HepG2 (cell line): ENCODE data around the gene REEP2. TPM values are rescaled to one million over a fixed set of nuclear protein-coding genes. Genes with fewer than 3 reads are reported as not detected.
A peak's percentile ranks its signal among the peaks of the same experiment; 100 is the strongest.

Source experiments
- ATAC-seq: fragments of 200-7000 bp; cut with Tn5 transposase; 3 replicates; pipeline ENCODE4 v1.9.1; 2020; ENCODE audit warnings: mild to moderate bottlenecking, moderate library complexity
- BruUV-seq: library from RNA; stranded (reverse); fragments of 400-500 nt; replicated peaks from 2 replicates; lab custom pipeline; 2021; lab: Mats Ljungman, UMichigan
- CTCF ChIA-PET: fragments of 300-600 bp; formaldehyde crosslinking; extraction: SDS; loops from one replicate; lab custom pipeline; 2021; ENCODE audit warnings: low total read pairs, inconsistent platforms, low intra/inter-chr PET ratio; lab: Yijun Ruan, JAX
- POLR2A ChIA-PET: fragments of 350-600 bp; sonication (Branson Sonifier 250); formaldehyde crosslinking; loops from one replicate; lab custom pipeline; 2020; ENCODE audit warnings: antibody characterized with exemption, inconsistent platforms; lab: Yijun Ruan, JAX
- DNase-seq: peaks from one replicate; pipeline ENCODE4 v3.0.0-alpha.2; 2015; ENCODE audit warnings: low spot score
- FAIRE-seq: peaks from 3 replicates; lab custom pipeline; 2011; peaks lifted over from hg19 to GRCh38; lab: Jason Lieb, UNC
- H2AFZ ChIP-seq: one replicate; pipeline ENCODE4 v1.6.1; 2011; ENCODE audit warnings: low read length, inconsistent platforms
- H3K27ac ChIP-seq: fragments of 300-600 bp; 3 replicates; pipeline ENCODE4 v1.8.0; 2011; ENCODE audit warnings: mixed run types, mild to moderate bottlenecking, mixed read lengths, low read length, inconsistent platforms; ENCODE audit not compliant: insufficient read depth; ENCODE audit errors: extremely low read length
- H3K27me3 ChIP-seq, 2 experiments: fragments of 200-600 bp in 1 of 2; 2 replicates in 1 of 2; 3 replicates in 1 of 2; pipeline versions ENCODE4 v1.6.0 to v1.8.0; 2011; ENCODE audit warnings: low read length in 2 of 2, mild to moderate bottlenecking in 2 of 2, moderate library complexity in 2 of 2, inconsistent platforms in 1 of 2; ENCODE audit not compliant: insufficient read depth in 2 of 2, control insufficient read depth in 1 of 2
- H3K36me3 ChIP-seq, 2 experiments: fragments of 200-600 bp in 1 of 2; replicated peaks in 1 of 2; 2 replicates in 1 of 2; 3 replicates in 1 of 2; pipeline versions ENCODE4 v1.5.1 to v1.8.0; 2011; ENCODE audit warnings: low read length in 2 of 2, inconsistent platforms in 1 of 2; ENCODE audit not compliant: insufficient read depth in 2 of 2, control insufficient read depth in 1 of 2
- H3K4me1 ChIP-seq: 2 replicates; pipeline ENCODE4 v1.5.1; 2012; ENCODE audit warnings: low read length, inconsistent platforms; ENCODE audit not compliant: insufficient read depth
- H3K4me2 ChIP-seq: 2 replicates; pipeline ENCODE4 v1.6.0; 2011; ENCODE audit warnings: low read depth, low read length, inconsistent platforms
- H3K4me3 ChIP-seq, 3 experiments: fragments of 200-600 bp in 1 of 3; sonication (generic), shearing (Covaris generic) in 1 of 3; replicated peaks in 1 of 3; 2 replicates each; pipeline ENCODE4 v1.5.1; 2011 to 2016; ENCODE audit warnings: low read length in 3 of 3, inconsistent platforms in 2 of 3, low read depth in 2 of 3, mild to moderate bottlenecking in 2 of 3, control low read depth in 1 of 3, mixed read lengths in 1 of 3; ENCODE audit not compliant: insufficient read depth in 1 of 3
- H3K79me2 ChIP-seq: one replicate; pipeline ENCODE4 v1.6.1; 2011; ENCODE audit warnings: low read length, inconsistent platforms; ENCODE audit not compliant: insufficient read depth
- H3K9ac ChIP-seq: 2 replicates; pipeline ENCODE4 v1.6.0; 2011; ENCODE audit warnings: mild to moderate bottlenecking, low read depth, low read length, inconsistent platforms; ENCODE audit not compliant: insufficient read depth
- H3K9me3 ChIP-seq: 2 replicates; pipeline ENCODE4 v1.5.1; 2012; ENCODE audit warnings: mild to moderate bottlenecking, low read length
- H4K20me1 ChIP-seq: 2 replicates; pipeline ENCODE4 v1.6.0; 2011; ENCODE audit warnings: inconsistent platforms, mild to moderate bottlenecking, low read length, moderate library complexity; ENCODE audit not compliant: insufficient read depth
- ARNT2 ChIP-seq: sonication (generic); formaldehyde crosslinking; IDR thresholded peaks from 2 replicates; pipeline ENCODE4 v1.8.0; 2022; ENCODE audit warnings: mild to moderate bottlenecking, low read depth, missing genetic modification reagents, moderate library complexity
- MED8 ChIP-seq: sonication (generic); formaldehyde crosslinking; IDR thresholded peaks from 2 replicates; pipeline ENCODE4 v1.8.1; 2023; ENCODE audit warnings: mild to moderate bottlenecking, missing genetic modification reagents; ENCODE audit not compliant: insufficient replicate concordance
- PATZ1 ChIP-seq: sonication (generic); formaldehyde crosslinking; IDR thresholded peaks from 2 replicates; pipeline ENCODE4 v1.4.0; 2020; ENCODE audit warnings: missing genetic modification reagents
- PITX1 ChIP-seq: sonication (generic); formaldehyde crosslinking; IDR thresholded peaks from 2 replicates; pipeline ENCODE4 v1.5.1; 2020; ENCODE audit warnings: mild to moderate bottlenecking, missing genetic modification reagents
- SAFB2 ChIP-seq: sonication (generic); formaldehyde crosslinking; IDR thresholded peaks from 2 replicates; pipeline ENCODE4 v1.5.1; 2020; ENCODE audit warnings: missing genetic modification reagents, low read depth, mild to moderate bottlenecking, borderline replicate concordance
- SKI ChIP-seq: fragments of 450-650 bp; IDR thresholded peaks from one replicate; pipeline ENCODE4 v1.6.1; 2018; ENCODE audit warnings: mild to moderate bottlenecking; ENCODE audit not compliant: partially characterized antibody
- SMARCC2 ChIP-seq: fragments of 450-650 bp; IDR thresholded peaks from 2 replicates; pipeline ENCODE4 v1.6.1; 2017; ENCODE audit warnings: antibody characterized with exemption, mild to moderate bottlenecking
- SP1 ChIP-seq, 2 experiments: fragments of 450-650 bp in 1 of 2; sonication (generic) in 1 of 2; formaldehyde crosslinking in 1 of 2; IDR thresholded peaks; 2 replicates each; pipeline versions ENCODE4 v1.4.0 to v1.6.1; 2016 to 2020; ENCODE audit warnings: missing genetic modification reagents in 1 of 2
- ZNF343 ChIP-seq: sonication (generic); formaldehyde crosslinking; IDR thresholded peaks from 2 replicates; pipeline ENCODE4 v1.4.0; 2020; ENCODE audit warnings: mild to moderate bottlenecking, missing genetic modification reagents
- ZNF598 ChIP-seq: sonication (generic); formaldehyde crosslinking; IDR thresholded peaks from 2 replicates; pipeline ENCODE4 v1.5.1; 2020; ENCODE audit warnings: mild to moderate bottlenecking, missing genetic modification reagents, borderline replicate concordance
- ZNF616 ChIP-seq: sonication (generic); formaldehyde crosslinking; IDR thresholded peaks from 2 replicates; pipeline ENCODE4 v1.5.0; 2020; ENCODE audit warnings: low read depth, mild to moderate bottlenecking, missing genetic modification reagents
- ZSCAN21 ChIP-seq: sonication (generic); formaldehyde crosslinking; IDR thresholded peaks from 2 replicates; pipeline ENCODE4 v1.8.0; 2022; ENCODE audit warnings: mild to moderate bottlenecking, missing genetic modification reagents, moderate library complexity, borderline replicate concordance
- WGBS: methylation state at CpG from one replicate; pipeline ENCODE4 v1.1.6; 2017; ENCODE audit warnings: low lambda C conversion rate; 5-methylcytosine and 5-hydroxymethylcytosine counted together
- in situ Hi-C: cut with HindIII; loops from 2 replicates; pipeline ENCODE4 v1.10.0; 2017; ENCODE audit warnings: low pct_unique_long_range_greater_than_20kb; ENCODE audit not compliant: extremely low pct_ligation_motif_present
- intact Hi-C: fragments of 100-400 bp; cut with micrococcal nuclease; formaldehyde crosslinking; loops from one replicate; pipeline ENCODE4 v1.10.0; 2022; ENCODE audit not compliant: unreplicated experiment
- polyA plus RNA-seq, 8 experiments: library from polyadenylated mRNA; depleted of rRNA in 3 of 8; stranded (reverse) in 7 of 8; unstranded in 1 of 8; fragments of >200 nt; fragmentation: Illumina TruSeq in 4 of 8; extraction: Trizol in 4 of 8; gene quantifications; 2 replicates each; pipeline versions ENCODE4 v1.2.1 to v1.2.3, GENCODE V29; 2011 to 2016; ENCODE audit warnings: low read depth in 4 of 8, missing spikeins in 1 of 8, mixed read lengths in 1 of 8; ENCODE audit not compliant: insufficient read depth in 1 of 8
- total RNA-seq, 5 experiments: library from RNA; depleted of rRNA; stranded (reverse); fragments of >200 nt; fragmentation: Illumina TruSeq; extraction: Trizol; gene quantifications; 2 replicates each; pipeline ENCODE4 v1.2.3, GENCODE V29; 2016; ENCODE audit warnings: low read depth in 1 of 5
- TF ChIP-seq, protein P1 (sequence below): sonication (generic); formaldehyde crosslinking; IDR thresholded peaks from 2 replicates; pipeline ENCODE4 v1.5.0; 2020; ENCODE audit warnings: missing genetic modification reagents, mild to moderate bottlenecking, borderline replicate concordance
- TF ChIP-seq, protein P2 (sequence below): sonication (generic); formaldehyde crosslinking; IDR thresholded peaks from 2 replicates; pipeline ENCODE4 v1.4.0; 2020; ENCODE audit warnings: missing genetic modification reagents

REEP2 gene
- total and polyA plus RNA-seq, 2 of the 13 experiments (the other 11 are each of a cell fraction or from before 2014, with no cell fraction given), result 5.3 to 7.8 TPM

GRCh38 chr5:138464388-138465260 is 25.8 kb downstream of the REEP2 start (continued):
- TF ChIP-seq ZSCAN21 (CRISPR knock-in tag), result peak; percentile 9; the same call in 1 of the 2 replicates
- no peak for TF ChIP-seq SAFB2 (CRISPR knock-in tag)
- TF ChIP-seq ZNF343 (CRISPR knock-in tag), result 0 out of 2 replicates have a peak, but pooled peaks have one; percentile 9
- 0 out of 2 replicates have a peak, but pooled peaks have one; percentile 70 for TF ChIP-seq ZNF598
- no peak; the same call in 1 of the 2 replicates for TF ChIP-seq ZNF616 (CRISPR knock-in tag)
- TF ChIP-seq SKI, result no peak
- TF ChIP-seq SMARCC2, result no peak
- TF ChIP-seq SP1 (IDR thresholded peaks at IDR 0.05), result no peak
- TF ChIP-seq SP1 (CRISPR knock-in tag; IDR thresholded peaks at IDR 0.05), result peak; percentile 30; the same call in 1 of the 2 replicates
- TF ChIP-seq ARNT2 (CRISPR knock-in tag), result 0 out of 2 replicates have a peak, but pooled peaks have one; percentile 5

DNA sequence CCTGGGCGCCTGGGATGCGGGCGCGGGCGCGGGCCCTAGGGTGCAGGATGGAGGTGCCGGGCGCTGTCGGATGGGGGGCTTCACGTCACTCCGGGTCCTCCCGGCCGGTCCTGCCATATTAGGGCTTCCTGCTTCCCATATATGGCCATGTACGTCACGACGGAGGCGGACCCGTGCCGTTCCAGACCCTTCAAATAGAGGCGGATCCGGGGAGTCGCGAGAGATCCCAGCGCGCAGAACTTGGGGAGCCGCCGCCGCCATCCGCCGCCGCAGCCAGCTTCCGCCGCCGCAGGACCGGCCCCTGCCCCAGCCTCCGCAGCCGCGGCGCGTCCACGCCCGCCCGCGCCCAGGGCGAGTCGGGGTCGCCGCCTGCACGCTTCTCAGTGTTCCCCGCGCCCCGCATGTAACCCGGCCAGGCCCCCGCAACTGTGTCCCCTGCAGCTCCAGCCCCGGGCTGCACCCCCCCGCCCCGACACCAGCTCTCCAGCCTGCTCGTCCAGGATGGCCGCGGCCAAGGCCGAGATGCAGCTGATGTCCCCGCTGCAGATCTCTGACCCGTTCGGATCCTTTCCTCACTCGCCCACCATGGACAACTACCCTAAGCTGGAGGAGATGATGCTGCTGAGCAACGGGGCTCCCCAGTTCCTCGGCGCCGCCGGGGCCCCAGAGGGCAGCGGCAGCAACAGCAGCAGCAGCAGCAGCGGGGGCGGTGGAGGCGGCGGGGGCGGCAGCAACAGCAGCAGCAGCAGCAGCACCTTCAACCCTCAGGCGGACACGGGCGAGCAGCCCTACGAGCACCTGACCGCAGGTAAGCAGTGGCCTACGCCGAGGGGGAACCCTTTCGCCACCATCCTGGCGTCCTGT is 26.6 kb downstream of the REEP2 start, which contains the start of gene EGR1:
EGR1 (plus strand) TSS at position 219 of the 864 bp plus-strand sequence; CDS start at position 502, 283 bp downstream.
- Histone ChIP-seq H3K4me1 (peaks cover 50% of the 10 kb centered on the region), H3K36me3 (peaks cover 0 to 7% of the 10 kb centered on the region in 2 experiments; a peak in 2 of 5 replicates), H3K79me2 (peaks cover 3% of the 10 kb centered on the region), H3K9ac (peak within 1 kb of the TSS; percentile 86), H2AFZ (no peak within 1 kb of the TSS), H4K20me1 (peaks cover 3% of the 10 kb centered on the region; the same call in 1 of the 2 replicates), H3K4me2 (peak within 1 kb of the TSS; percentile 98), H3K27ac (peak within 1 kb of the TSS; percentile 95), H3K27me3 (no peaks in the 10 kb centered on the region), H3K4me3 (peak within 1 kb of the TSS; percentile 69 to 91 (median 78)), H3K9me3 (no peaks in the 10 kb centered on the region)
- in situ Hi-C loops, result loop anchor here (5.0 kb wide), 1 partner anchor 37 kb away; no protein-coding TSS in a partner anchor
- intact Hi-C loops, result loop anchor here (1.0 to 2.0 kb wide), 2 partner anchors 28 to 77 kb away; partner anchors contain the start of gene ETF1
- ChIA-PET CTCF (interaction anchor here (2.5 kb wide), 1 partner anchor 38 kb away, joined by 29 read pairs; no protein-coding TSS in a partner anchor), POLR2A (interaction anchor here (0.6 to 4.0 kb wide), 19 partner anchors 11 to 808 kb away, joined by 3 to 58 read pairs (median 4); partner anchors contain the start of genes ETF1 and HSPA9)
- no TSS peak for BruUV-seq
- FAIRE-seq (peak; percentile 23), DNase-seq (peak; percentile 88), ATAC-seq (peak; percentile 59)
- WGBS, result 0% methylated on average over 3 of the region's 85 CpGs
- no peak for TF ChIP-seq MED8 (CRISPR knock-in tag)
- TF ChIP-seq PATZ1 (CRISPR knock-in tag), result peak; percentile 41; the same call in 1 of the 2 replicates
- no peak for TF ChIP-seq PITX1
- TF ChIP-seq, protein P1, sequence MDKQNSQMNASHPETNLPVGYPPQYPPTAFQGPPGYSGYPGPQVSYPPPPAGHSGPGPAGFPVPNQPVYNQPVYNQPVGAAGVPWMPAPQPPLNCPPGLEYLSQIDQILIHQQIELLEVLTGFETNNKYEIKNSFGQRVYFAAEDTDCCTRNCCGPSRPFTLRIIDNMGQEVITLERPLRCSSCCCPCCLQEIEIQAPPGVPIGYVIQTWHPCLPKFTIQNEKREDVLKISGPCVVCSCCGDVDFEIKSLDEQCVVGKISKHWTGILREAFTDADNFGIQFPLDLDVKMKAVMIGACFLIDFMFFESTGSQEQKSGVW (CRISPR knock-in tag), result no peak
- TF ChIP-seq, protein P2, sequence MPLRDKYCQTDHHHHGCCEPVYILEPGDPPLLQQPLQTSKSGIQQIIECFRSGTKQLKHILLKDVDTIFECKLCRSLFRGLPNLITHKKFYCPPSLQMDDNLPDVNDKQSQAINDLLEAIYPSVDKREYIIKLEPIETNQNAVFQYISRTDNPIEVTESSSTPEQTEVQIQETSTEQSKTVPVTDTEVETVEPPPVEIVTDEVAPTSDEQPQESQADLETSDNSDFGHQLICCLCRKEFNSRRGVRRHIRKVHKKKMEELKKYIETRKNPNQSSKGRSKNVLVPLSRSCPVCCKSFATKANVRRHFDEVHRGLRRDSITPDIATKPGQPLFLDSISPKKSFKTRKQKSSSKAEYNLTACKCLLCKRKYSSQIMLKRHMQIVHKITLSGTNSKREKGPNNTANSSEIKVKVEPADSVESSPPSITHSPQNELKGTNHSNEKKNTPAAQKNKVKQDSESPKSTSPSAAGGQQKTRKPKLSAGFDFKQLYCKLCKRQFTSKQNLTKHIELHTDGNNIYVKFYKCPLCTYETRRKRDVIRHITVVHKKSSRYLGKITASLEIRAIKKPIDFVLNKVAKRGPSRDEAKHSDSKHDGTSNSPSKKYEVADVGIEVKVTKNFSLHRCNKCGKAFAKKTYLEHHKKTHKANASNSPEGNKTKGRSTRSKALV, result no peak
